Activated CD8-positive, alpha-beta memory T cell treated with anti-CD3 and anti-CD28 coated beads, Interleukin-2, amount 50 U/mL, for 48 hours (primary cell): ENCODE data around the gene IP6K1.
"Not testable (repeated sequence)": the region's sequence is repeated elsewhere in the genome, so short reads cannot be mapped to it uniquely, and the experiment has no call there.

Source experiments
- DNase-seq: peaks from one replicate; pipeline ENCODE4 v3.0.0-alpha.2; 2020

Gene IP6K1

GRCh38 chr3:49706456-49707112 lies 79.8 kb downstream of the IP6K1 start:
- no peak for DNase-seq

- DNase-seq = no peak
Observed at GRCh38 chr3:49705390-49705960, 80.9 kb downstream of the IP6K1 start.

DNA sequence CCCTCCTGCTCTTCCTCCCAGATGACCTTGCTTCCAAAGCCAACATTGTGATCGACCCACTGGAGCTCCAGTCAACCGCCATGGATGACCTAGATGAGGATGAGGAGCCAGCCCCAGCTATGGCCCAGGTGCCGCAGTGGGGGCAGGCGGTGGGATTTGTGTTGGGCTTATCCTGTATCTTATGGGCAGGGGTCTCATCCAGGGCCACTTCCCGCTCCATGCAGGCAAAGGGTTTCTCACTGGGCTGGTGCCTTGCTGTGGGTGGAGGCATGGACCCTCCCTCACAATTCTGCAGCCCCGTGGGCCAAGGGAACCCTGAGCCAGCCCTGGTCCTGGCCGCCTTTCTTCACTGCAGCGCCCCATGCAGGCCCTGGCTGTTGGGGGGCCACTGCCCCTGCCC lies 81.7 kb downstream of the IP6K1 start:
- no peak for DNase-seq

GRCh38 chr3:49703956-49704355 lies 82.4 kb downstream of the IP6K1 start:
- no peak for DNase-seq

- peak; percentile 75 for DNase-seq
Observed at GRCh38 chr3:49703443-49703927, 82.9 kb downstream of the IP6K1 start.

DNA sequence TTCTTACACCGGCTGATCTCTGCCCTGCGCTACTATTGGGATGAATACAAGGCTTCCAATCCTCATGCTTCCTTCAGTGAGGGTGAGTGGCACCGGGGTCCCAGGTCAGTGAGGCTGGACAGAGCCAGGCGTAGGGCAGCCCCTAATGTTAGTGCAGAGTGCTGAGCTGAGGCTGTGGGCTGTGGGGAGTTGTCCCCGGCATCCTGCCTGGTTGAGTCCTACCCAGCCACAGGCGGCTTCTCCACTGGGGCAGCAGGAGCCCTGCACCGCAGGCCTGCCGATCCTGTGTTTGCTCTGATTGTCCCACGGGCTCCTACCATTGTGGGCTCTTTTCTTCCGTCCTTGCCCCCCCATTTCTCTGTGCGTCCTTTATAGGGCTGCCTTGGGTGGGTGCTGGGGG lies 83.7 kb downstream of the IP6K1 start:
- DNase-seq = no peak

DNA sequence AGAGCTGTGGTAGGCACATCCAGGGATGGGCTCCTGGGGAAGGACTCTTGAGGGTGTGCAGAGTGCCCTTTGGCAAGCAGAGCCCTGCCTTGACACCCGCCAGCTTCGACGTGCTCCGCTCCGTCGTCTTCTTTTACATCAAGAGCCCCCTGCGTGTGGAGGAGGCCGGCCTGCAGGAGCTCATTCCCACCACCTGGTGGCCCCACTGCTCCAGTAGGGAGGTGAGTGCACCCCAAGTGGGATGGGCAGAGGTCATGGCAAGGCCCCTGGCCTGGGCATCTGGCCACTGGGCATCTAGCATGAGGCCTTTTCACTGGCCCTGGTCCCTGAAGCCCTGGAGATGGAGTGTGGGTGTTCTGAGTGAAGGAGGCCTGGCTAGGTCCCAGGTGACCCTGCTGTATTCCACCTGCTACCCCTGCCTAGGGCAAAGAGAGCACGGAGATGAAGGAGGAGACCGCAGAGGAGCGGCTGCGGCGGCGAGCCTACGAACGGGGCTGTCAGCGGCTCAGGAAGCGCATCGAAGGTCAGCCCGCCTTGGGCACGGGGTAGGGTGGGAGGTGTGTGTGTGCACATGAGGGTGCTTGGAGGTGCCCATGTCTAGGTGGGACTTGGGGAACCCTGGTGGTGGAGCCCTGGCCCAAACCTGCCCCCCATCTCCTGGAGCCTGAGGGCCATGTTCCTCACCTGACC lies 84.8 kb downstream of the IP6K1 start:
- DNase-seq = no peak

- no peak for DNase-seq
Observed at GRCh38 chr3:49700453-49701128, 85.8 kb downstream of the IP6K1 start.

DNA sequence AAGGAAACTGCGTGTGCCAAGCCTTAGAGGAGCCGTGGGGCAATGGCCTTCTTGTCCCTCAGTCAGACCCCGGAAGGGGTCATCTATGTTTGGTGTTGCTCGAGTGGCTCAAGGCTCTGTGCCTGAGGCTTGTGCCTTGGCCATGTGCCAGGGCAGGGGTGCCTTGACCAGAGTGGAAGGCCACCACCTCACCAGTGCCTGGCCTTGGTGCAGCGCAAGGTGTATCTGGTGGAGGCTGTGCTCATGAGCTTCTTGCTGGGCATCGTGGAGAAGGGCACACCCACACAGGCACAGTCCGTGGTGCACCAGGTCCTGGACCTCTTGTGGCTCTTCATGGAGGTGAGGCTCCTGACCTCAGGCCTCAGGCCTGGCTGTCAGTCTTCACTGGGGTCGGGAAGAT lies 86.3 kb downstream of the IP6K1 start:
- DNase-seq = no peak

DNA sequence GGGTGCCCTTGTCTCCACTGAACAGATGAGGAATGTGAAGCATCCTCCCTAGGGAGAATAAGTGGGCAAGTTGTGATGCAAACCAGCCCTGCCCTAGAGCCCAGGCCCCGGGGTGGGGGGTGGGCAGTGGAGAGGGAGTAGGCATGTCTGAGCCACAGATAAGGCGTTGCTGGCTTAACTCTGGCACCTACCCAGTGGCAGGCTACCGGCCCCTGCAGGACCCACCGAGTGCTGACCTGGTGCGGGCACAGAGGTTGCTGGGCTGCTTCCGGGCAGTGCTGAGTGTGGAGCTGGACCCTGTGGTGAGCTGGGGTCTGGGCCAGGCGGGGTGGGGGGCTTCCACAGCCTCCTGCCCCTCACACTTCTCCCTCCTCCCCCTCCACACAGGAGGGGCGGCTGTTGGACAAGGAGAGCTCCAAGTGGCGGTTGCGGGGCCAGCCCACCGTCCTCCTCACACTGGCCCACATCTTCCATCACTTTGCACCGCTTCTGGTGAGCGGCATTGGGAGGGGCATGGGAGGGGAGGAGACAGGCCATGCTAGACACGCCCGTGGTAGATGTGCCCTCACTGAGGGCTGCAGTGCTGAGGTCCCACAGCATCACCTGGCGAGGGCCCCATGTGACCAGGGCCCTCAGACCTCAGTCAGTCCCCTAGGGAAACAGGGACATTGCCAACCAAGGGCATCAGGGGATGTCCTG lies 86.9 kb downstream of the IP6K1 start:
- DNase-seq = no peak

DNA sequence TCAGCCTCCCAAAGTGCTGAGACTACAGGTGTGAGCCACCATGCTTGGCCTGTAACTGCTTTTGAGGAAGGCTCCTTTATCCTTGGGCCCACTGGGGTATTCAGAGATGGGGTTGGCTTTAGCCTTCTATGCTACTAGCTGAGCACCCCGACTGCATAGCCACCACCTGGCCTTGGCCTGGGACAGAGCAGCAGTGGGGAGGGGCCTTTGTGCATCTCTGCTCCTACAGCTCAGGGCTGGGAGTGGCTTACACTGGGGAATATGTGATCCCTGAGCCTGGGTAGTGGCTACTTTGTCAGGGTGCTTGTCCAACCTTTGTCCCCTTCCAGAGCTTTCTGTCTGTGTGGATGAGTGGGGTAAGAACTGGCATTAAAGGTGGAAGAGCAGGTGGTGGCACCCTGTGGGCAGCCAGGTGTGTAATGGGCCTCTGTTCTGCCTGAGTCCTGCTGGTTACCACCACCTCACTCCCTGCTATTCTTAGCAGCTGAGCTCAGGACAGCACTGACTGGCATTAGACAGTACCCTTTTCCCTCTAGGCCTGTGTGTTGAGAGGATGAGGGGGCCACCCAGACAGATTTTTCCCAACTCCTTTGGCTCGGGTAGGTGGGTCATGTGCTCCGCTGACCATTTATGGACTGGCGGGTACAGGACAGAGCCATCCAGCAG lies 90.9 kb downstream of the IP6K1 start:
- DNase-seq = not testable (repeated sequence)

GRCh38 chr3:49694409-49695070 lies 91.8 kb downstream of the IP6K1 start:
- not testable (repeated sequence) for DNase-seq

DNA sequence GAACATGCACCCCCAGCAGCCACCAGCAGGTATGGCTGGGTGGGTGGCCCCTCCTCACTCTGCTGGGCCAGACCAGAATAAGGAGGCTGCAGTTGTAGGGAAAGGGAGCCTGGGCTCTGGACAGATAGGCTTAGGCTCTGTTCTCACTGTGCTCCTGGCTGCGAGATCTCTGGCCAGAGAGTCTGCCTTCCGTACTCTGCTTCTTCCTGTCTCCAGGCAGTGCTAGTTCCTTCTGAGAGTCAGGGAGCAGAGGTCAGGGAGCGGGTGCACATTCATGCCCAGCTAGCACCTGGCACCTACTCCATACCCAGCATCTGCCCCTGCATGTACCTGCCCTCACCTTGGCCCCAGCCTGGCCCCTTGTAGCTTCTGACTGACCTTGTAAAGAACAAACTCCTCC lies 94.9 kb downstream of the IP6K1 start:
- DNase-seq = not testable (repeated sequence)

DNA sequence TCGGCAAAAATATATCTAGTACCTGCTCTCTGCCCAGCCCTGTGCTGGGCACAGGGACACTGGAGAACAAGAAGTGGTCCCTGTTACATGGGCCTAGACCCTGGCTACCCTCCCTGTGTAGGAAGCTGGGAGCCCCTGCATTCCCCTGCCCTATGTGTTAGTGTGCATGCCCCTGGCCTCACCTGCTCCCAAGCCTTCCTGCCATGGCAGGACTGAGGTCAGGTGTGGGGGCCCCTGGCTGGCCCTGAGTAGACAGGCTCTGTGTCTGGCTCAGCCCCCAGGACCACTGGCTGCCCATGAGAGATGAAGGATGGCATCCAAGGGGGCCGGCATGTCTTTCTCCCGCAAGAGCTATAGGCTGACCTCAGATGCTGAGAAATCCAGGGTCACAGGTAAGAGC lies 95.5 kb downstream of the IP6K1 start:
- DNase-seq = not testable (repeated sequence)

GRCh38 chr3:49689908-49690624 lies 96.3 kb downstream of the IP6K1 start:
- DNase-seq = not testable (repeated sequence)

GRCh38 chr3:49689046-49689907 lies 97.1 kb downstream of the IP6K1 start, which contains the start of the genes MST1 and RNF123:
Gene MST1, minus strand, starts transcription at chr3:49689474. Its CDS starts 783 bp downstream, at chr3:49688691.
Gene RNF123, plus strand, starts transcription at chr3:49689557. Its CDS starts 1,609 bp downstream, at chr3:49691166.
- peak; percentile 98 for DNase-seq

DNA sequence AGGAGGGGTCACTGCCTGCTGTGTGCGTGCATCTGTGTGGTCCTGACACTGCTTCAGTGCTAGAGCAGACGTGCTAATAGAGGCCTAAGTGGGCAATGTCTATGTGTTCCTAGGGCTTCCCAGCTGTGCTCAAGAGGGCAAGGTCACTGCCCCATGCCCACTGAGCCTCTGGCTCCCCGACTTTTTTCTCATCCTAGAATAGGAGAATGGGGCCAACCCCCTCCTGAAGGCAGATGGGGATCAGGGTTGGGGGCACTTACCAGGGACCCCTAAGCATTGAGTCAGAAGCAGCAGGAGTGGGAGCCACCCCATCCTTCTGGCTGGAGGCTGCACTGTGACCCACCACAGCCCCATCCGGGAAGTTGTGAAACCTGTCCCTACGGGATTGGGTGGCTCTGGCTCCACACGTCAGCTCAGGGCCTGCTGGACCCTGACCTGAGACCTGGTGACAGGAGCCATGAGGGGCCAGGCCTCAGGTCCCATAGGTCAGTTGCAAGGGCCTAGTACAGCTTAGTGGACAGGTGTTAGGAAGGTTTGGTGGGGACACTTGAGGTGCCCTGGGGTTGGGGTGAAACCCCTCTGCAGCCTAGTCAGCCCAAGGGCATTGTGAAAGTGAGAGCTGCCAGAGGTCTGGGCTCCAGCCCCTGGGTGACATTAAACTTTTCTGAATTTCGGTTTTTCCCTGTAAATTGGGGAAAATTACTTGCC lies 97.8 kb downstream of the IP6K1 start:
- DNase-seq = not testable (repeated sequence)

GRCh38 chr3:49687424-49687795 lies 98.9 kb downstream of the IP6K1 start:
- DNase-seq = not testable (repeated sequence)

DNA sequence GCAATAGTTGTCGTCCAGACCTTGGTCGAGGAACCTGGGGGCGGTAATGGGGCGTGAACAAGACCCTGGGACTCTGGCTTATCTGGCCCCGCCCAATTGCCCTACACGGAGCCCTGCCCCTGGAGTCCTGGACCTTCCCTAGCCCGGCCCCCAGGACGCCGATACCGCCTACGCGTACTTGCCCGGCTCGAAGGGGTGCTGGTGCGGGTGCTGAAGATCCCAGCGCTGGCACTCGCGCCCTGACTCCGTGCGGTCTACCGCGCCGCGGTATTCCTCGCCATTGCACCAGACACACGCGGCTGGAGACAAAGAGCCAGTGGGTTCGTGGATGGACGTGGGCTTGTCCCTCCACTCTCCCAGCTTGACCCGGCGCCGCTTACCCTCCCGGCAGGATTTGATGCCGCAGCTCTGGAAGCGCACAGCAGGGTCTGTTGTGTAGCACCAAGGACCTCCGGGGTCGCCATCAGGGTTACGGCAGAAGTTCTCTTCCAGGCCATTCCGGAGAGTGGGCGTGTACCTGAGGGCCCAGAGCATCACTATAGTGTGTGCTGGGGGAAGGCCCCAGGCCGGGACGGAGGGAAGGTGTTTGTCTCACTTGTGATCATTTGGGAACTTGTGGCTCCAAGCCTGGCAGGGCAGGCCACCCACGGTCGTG lies 99.4 kb downstream of the IP6K1 start:
- peak; percentile 78 for DNase-seq
